Hematopoietic multipotent progenitor cell treated with erythropoietin and hydrocortisone succinate and interleukin-3 and kit ligand, for 8 days (in vitro differentiated cells): ENCODE results near the gene EPN2.

ENCODE experiments used
- DNase-seq: peaks from one replicate; pipeline ENCODE4 v3.0.0-alpha.2; 2015

Gene EPN2

DNA sequence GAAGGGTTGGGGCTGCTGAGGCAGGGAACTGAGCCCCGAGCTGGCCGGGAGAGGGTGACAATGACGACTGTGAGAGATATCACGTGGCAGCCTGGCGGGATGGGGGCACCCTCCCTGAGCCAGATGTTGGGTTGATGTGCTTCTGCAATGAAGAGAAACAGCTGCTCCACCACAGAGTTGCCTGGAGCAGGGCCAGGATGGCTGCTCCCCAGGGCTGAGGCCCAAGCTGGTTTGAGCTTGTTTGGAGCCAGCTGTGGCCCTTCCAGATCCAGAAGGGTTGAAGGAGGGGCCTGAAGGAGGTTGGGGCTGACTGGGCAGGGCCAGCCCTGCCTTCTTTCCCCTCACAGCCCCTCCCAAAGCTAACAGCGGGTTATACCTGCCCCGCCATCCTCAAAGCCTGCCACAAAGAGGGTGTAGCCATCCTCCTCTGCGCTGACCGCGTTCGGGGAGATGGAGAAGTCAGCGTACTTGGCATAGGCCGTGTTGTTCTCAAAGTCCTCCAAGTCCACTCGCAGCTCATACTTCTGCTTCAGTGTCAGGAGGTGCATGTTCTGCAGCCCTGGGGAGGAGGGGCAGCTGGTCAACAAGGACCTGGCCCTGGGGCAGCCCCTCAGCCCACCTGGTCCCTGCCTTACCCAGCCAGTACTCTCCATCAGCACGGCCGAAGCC is 147.7 kb downstream of the EPN2 start:
- DNase-seq: peak; percentile 97

DNA sequence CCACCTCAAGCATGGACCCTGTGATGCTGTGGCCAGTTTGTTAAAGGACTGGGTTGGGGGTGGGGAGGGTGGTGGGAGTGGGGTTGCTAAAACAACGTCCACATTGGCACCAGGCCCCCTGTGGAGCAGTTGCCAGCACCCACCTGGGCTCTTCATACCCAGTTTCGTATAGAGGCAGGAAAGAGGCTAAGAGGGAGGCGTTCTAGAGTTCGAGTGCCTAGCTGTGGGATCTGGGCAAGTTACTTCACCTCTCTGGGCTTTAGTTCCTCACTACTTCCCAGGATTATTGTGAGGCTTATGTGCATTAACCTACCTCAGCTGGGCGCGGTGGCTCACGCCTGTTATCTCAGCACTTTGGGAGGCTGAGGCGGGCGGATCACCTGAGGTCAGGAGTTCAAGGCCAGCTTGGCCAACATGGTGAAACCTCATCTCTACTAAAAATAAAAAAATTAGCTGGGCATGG is 148.4 kb downstream of the EPN2 start:
- DNase-seq: no peak
